Measurements from ENCODE around the gene GARIN5A.

The GARIN5A gene

DNA sequence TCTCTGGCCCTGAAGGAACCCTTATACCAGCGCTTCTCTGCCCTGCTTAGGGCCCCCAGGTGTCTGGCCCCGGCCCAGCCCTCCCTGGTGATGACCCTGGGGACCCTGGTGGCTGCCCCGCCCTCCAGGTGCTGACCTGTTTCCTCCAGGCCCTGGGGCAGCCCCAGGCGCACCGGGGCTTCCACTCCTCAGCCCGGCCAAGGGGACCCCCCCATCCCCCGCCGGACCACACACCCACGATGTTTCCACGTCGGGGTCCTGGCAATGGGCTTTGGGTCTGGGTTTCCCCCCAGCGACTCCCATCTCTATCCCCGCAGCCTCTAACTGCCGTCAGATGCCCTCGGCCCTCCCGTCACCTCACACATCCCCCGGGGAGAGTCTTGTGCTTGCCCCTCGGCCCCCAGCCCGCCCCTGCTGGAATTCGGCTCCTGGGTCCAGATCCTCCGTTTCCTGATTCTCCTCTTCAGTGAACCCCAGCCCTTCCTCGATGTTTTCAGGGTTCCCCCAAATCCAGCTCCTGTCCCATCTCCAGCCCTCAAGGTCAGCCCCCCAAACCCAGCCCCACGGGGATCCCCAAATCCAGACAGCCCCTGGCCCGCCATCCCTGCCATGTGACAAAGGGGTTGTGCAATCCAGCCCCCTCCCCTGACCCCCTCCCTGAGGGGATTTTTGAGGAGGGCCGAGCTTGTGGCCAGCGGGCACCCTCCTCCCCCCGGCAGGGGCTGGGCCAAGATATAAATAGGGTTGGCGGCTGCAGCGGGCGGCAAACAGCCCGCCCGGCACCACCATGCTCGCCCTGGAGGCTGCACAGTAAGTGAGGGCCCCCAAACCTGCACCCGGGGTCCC is 58.2 kb downstream of the GARIN5A start, which contains the start of gene SPIB:
Gene SPIB (plus strand): TSS at position 763 of the 846 bp plus-strand sequence. CDS start 25 bp downstream, at position 788.
- no peaks in the 10 kb centered on the region for H3K27me3 ChIP-seq (ENCODE audit: insufficient read depth, poor library complexity, severe bottlenecking)
- no peak for TF ChIP-seq SPI1 (IDR thresholded peaks at IDR 0.05; ENCODE audit: borderline replicate concordance, low read depth)
- TF ChIP-seq GABPA (IDR thresholded peaks at IDR 0.05; ENCODE audit: low read depth): no peak
- TF ChIP-seq, protein P1, sequence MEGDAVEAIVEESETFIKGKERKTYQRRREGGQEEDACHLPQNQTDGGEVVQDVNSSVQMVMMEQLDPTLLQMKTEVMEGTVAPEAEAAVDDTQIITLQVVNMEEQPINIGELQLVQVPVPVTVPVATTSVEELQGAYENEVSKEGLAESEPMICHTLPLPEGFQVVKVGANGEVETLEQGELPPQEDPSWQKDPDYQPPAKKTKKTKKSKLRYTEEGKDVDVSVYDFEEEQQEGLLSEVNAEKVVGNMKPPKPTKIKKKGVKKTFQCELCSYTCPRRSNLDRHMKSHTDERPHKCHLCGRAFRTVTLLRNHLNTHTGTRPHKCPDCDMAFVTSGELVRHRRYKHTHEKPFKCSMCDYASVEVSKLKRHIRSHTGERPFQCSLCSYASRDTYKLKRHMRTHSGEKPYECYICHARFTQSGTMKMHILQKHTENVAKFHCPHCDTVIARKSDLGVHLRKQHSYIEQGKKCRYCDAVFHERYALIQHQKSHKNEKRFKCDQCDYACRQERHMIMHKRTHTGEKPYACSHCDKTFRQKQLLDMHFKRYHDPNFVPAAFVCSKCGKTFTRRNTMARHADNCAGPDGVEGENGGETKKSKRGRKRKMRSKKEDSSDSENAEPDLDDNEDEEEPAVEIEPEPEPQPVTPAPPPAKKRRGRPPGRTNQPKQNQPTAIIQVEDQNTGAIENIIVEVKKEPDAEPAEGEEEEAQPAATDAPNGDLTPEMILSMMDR (IDR thresholded peaks at IDR 0.05; ENCODE audit: insufficient read depth, low read length): no peak
- TF ChIP-seq, protein P2, sequence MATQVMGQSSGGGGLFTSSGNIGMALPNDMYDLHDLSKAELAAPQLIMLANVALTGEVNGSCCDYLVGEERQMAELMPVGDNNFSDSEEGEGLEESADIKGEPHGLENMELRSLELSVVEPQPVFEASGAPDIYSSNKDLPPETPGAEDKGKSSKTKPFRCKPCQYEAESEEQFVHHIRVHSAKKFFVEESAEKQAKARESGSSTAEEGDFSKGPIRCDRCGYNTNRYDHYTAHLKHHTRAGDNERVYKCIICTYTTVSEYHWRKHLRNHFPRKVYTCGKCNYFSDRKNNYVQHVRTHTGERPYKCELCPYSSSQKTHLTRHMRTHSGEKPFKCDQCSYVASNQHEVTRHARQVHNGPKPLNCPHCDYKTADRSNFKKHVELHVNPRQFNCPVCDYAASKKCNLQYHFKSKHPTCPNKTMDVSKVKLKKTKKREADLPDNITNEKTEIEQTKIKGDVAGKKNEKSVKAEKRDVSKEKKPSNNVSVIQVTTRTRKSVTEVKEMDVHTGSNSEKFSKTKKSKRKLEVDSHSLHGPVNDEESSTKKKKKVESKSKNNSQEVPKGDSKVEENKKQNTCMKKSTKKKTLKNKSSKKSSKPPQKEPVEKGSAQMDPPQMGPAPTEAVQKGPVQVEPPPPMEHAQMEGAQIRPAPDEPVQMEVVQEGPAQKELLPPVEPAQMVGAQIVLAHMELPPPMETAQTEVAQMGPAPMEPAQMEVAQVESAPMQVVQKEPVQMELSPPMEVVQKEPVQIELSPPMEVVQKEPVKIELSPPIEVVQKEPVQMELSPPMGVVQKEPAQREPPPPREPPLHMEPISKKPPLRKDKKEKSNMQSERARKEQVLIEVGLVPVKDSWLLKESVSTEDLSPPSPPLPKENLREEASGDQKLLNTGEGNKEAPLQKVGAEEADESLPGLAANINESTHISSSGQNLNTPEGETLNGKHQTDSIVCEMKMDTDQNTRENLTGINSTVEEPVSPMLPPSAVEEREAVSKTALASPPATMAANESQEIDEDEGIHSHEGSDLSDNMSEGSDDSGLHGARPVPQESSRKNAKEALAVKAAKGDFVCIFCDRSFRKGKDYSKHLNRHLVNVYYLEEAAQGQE (IDR thresholded peaks at IDR 0.05; ENCODE audit: insufficient replicate concordance, low read depth): no peak
- TF ChIP-seq POLR2AphosphoS5 (IDR thresholded peaks at IDR 0.05; ENCODE audit: low read depth): no peak
- no peak within 1 kb of the TSS for H3K4me3 ChIP-seq (replicated peaks; ENCODE audit: insufficient read depth, low read length)
- H3K27ac ChIP-seq (replicated peaks): no peak within 1 kb of the TSS
- DNase-seq (ENCODE audit: low read depth in 1 of 2, low spot score in 1 of 2): no peak

DNA sequence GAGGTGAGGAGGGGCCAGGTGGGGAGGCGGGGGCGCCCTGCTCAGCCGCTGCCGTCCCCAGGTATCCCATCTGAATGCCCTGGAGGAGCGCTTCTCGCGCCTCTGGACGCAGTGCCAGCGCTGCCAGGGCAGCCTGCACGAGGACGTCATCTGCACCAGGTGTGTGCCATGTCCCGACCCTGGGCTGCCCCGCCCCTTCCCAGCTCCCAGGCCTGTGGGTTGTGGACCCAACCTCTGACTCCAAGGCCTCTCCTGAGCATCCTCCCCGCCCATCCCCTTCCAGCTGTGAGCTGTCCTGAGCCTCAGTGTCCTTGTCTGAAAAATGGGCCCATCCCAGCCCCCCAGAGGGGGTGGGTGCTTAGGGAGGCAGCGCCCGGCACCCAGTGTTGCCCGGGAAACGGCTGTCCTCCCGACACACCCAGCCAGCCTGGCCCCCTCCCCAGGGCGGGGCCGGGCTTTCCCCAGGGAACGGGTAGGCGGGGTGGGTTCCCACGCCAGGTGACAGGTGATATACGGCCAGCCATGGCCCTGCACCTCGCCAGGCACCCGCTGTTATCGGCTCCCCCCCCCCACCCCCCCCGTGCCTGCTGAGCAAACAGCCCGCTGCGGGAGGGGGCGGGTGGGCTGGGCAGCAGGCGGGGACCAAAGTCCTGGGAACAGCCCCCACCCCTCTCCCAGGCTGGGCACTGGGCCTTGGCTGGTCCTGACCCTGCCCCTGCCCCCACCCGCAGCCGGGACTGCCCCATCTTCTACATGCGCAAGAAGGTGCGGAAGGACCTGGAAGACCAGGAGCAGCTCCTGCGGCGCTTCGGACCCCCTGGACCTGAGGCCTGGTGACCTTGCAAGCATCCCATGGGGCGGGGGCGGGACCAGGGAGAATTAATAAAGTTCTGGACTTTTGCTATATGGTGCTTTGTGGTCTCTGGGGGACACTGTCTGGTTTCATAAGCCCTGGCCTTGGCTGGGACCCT is 59.3 kb downstream of the GARIN5A start:
- TF ChIP-seq GABPA (IDR thresholded peaks at IDR 0.05; ENCODE audit: low read depth): no peak
- no peak for TF ChIP-seq POLR2AphosphoS5 (IDR thresholded peaks at IDR 0.05; ENCODE audit: low read depth)
- TF ChIP-seq, protein P2 (IDR thresholded peaks at IDR 0.05; ENCODE audit: insufficient replicate concordance, low read depth): no peak
- no peak for TF ChIP-seq SPI1 (IDR thresholded peaks at IDR 0.05; ENCODE audit: borderline replicate concordance, low read depth)
- TF ChIP-seq, protein P1 (IDR thresholded peaks at IDR 0.05; ENCODE audit: insufficient read depth, low read length): no peak
- H3K27me3 ChIP-seq (ENCODE audit: insufficient read depth, poor library complexity, severe bottlenecking): no peaks in the 10 kb centered on the region
- DNase-seq (ENCODE audit: low read depth in 1 of 2, low spot score in 1 of 2): no peak
- no peak overlapping the region for H3K27ac ChIP-seq (replicated peaks)
- no peak overlapping the region for H3K4me3 ChIP-seq (replicated peaks; ENCODE audit: insufficient read depth, low read length)

Measured in HL-60 (cell line).